Uterus (tissue), 4 donors: ENCODE data around the gene NFIA. TPM values are rescaled to one million over a fixed set of nuclear protein-coding genes. Genes with fewer than 3 reads are reported as not detected.

ENCODE experiments used
- DNase-seq, 2 donors: peaks; one replicate each; pipeline ENCODE4 v3.0.0-alpha.2; 2019 to 2020
- H3K27ac ChIP-seq, 2 donors: fragments of 200-600 bp; sonication (generic); 1 replicate in 1 of 2; 2 replicates in 1 of 2; pipeline ENCODE4 v1.5.1; 2016 to 2018
- H3K27me3 ChIP-seq, 2 donors: fragments of 200-600 bp; sonication (generic); one replicate each; pipeline ENCODE4 v1.5.1; 2018 to 2019; ENCODE audit warnings: control low read depth in 1 of 2
- H3K36me3 ChIP-seq, 2 donors: fragments of 200-600 bp; sonication (generic); one replicate each; pipeline ENCODE4 v1.5.1; 2019; ENCODE audit warnings: control low read depth in 1 of 2
- H3K4me1 ChIP-seq, 2 donors: fragments of 200-600 bp; sonication (generic); one replicate each; pipeline ENCODE4 v1.5.1; 2018 to 2019; ENCODE audit warnings: control low read depth in 1 of 2
- H3K4me3 ChIP-seq, 2 donors: fragments of 200-600 bp; sonication (generic); 1 replicate in 1 of 2; 2 replicates in 1 of 2; pipeline ENCODE4 v1.5.1; 2018 to 2019; ENCODE audit warnings: mild to moderate bottlenecking in 1 of 2
- H3K9me3 ChIP-seq, 2 donors: fragments of 200-600 bp; sonication (generic); one replicate each; pipeline ENCODE4 v1.5.1; 2019; ENCODE audit warnings: control low read depth in 1 of 2
- POLR2A ChIP-seq, 2 donors: fragments of 450-650 bp; IDR thresholded peaks; one replicate each; pipeline ENCODE4 v1.6.1; 2016; ENCODE audit warnings: antibody characterized with exemption in 2 of 2, mild to moderate bottlenecking in 1 of 2, moderate library complexity in 1 of 2
- intact Hi-C: fragments of 100-400 bp; cut with DNase I; formaldehyde crosslinking; loops from one replicate; pipeline ENCODE4 v1.15.1; 2023; ENCODE audit warnings: low total_unique reads
- total RNA-seq, 4 donors: library from RNA; depleted of rRNA in 3 of 4; stranded (reverse); fragments of >200 nt in 3 of 4; gene quantifications; one replicate each; pipeline versions ENCODE4 v1.1.0 to v1.2.4, GENCODE V29; 2014 to 2023
- TF ChIP-seq, protein P1 (sequence below), 4 experiments: fragments of 200-600 bp in 2 of 4; fragments of 450-650 bp in 2 of 4; sonication (generic) in 2 of 4; IDR thresholded peaks; one replicate each; pipeline ENCODE4 v1.5.1; 2016 to 2019; ENCODE audit warnings: antibody characterized with exemption in 4 of 4, mild to moderate bottlenecking in 2 of 4, moderate library complexity in 1 of 4
- donor health status: DM: yes; HTN: yes; CAD: no.

NFIA gene
- total RNA-seq, 4 donors from 2014 or later: 49.2 to 116 (median 64.9) TPM

DNA sequence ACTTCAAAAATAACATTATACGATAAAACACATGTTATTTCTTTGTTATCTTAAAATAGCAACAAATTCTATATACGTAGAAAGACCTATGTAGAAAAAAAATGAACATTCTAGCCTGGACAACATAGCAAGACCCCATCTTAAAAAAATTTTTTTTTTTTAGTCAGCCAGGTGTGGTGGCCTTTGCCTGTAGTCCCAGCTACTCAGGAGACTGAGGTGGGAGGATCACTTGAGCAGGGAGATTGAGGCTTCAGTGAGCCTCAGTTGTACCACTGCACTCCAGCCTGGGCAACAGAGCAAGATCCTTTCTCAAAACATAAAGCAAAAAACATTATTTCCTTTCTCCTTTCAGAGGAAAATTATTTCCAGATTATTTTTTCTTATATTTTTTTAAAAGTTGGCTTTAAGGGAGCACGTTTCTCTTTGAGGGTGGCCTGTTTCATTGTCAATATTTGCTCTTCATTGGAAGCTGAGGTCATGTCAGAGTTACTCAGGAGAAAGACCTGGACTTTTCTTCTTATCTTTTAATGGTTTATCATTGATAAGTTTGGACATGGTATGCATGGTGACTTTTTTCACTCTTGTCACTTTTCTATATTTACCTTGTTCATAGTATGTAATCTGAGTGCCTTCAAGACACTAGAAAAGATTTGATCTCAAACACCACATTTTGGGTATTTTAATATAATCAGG, 32.0 kb downstream of the NFIA start:
- Histone ChIP-seq H3K4me3 (no peak overlapping the region), H3K36me3 (no peaks in the 10 kb centered on the region), H3K27ac (no peak overlapping the region), H3K4me1 (no peaks in the 10 kb centered on the region), H3K9me3 (no peaks in the 10 kb centered on the region), H3K27me3 (no peaks in the 10 kb centered on the region)
- intact Hi-C loops: no loop called here
- no peak for TF ChIP-seq POLR2A (IDR thresholded peaks at IDR 0.05)
- TF ChIP-seq, protein P1, sequence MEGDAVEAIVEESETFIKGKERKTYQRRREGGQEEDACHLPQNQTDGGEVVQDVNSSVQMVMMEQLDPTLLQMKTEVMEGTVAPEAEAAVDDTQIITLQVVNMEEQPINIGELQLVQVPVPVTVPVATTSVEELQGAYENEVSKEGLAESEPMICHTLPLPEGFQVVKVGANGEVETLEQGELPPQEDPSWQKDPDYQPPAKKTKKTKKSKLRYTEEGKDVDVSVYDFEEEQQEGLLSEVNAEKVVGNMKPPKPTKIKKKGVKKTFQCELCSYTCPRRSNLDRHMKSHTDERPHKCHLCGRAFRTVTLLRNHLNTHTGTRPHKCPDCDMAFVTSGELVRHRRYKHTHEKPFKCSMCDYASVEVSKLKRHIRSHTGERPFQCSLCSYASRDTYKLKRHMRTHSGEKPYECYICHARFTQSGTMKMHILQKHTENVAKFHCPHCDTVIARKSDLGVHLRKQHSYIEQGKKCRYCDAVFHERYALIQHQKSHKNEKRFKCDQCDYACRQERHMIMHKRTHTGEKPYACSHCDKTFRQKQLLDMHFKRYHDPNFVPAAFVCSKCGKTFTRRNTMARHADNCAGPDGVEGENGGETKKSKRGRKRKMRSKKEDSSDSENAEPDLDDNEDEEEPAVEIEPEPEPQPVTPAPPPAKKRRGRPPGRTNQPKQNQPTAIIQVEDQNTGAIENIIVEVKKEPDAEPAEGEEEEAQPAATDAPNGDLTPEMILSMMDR (IDR thresholded peaks at IDR 0.05): no peak
- DNase-seq: no peak

DNA sequence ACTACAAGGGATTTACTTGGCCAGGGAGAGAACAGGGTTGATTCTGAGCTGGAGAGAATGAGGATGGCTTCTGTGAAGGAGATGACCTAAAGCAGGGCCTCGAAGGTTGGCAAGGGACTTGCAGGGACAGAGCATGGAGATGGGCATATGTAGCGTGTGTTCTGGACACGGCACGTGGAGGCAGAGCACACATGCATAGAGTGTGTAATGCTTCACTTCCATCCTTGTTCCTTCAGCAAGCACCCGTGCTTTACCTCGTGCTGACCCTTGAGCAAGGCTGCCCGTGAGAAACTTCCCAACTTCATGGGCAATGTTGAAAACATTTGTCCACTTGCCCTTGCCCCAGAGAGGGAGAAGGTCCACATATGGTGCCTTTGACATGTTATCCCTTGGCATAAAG, 33.1 kb downstream of the NFIA start:
- Histone ChIP-seq H3K4me1 (no peaks in the 10 kb centered on the region), H3K27ac (no peak overlapping the region), H3K4me3 (no peak overlapping the region), H3K9me3 (no peaks in the 10 kb centered on the region), H3K36me3 (no peaks in the 10 kb centered on the region), H3K27me3 (no peaks in the 10 kb centered on the region)
- no peak for TF ChIP-seq POLR2A (IDR thresholded peaks at IDR 0.05)
- TF ChIP-seq, protein P1 (IDR thresholded peaks at IDR 0.05): no peak
- DNase-seq: no peak
- intact Hi-C loops: no loop called here

DNA sequence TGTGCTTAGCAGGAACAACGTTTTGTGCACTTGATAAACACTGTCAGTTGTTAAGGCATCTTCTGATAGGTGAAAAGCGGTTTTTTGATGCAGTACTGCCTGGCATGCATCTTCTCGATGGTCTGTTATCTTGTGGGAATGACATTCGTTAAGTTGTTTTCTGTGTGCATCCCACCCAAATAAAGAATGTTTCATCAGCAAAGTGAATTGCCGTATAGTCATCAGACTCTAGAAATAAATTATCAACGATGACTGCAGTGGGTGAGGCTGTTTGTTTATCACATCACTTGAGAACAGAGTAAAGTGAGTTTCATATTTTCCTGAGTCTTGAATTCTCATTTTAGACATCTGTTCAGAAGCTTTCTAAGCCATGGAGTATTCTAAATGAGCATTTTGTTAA, 34.1 kb downstream of the NFIA start:
- Histone ChIP-seq H3K27ac (peak overlapping the region in 1 of 2 donors; percentile 26), H3K4me1 (peaks cover 0 to 2% of the 10 kb centered on the region in 2 donors), H3K4me3 (no peak overlapping the region), H3K27me3 (no peaks in the 10 kb centered on the region), H3K9me3 (no peaks in the 10 kb centered on the region), H3K36me3 (no peaks in the 10 kb centered on the region)
- no peak for DNase-seq
- intact Hi-C loops: no loop called here
- TF ChIP-seq POLR2A (IDR thresholded peaks at IDR 0.05): no peak
- TF ChIP-seq, protein P1 (IDR thresholded peaks at IDR 0.05): no peak

DNA sequence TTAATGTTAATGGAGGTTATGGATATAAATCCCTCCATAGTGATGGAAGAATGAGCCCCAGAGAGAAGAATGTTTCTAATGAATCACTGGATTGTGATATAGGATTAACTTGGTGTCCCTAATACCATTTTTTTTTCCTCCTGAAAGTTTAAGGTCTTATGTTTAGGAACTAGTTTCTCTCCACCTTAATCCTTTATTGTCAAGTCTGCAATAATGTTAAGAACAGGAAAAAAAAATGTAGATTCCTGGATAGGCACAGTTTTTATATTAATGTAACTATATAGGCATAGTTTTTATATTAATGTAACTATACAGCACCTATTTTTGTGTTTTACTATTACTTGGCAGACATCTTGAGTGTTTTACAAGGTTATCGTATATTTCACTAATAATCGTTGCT, 34.9 kb downstream of the NFIA start:
- H3K27me3 ChIP-seq: no peaks in the 10 kb centered on the region
- H3K9me3 ChIP-seq: no peaks in the 10 kb centered on the region
- DNase-seq: no peak
- H3K36me3 ChIP-seq: no peaks in the 10 kb centered on the region
- TF ChIP-seq POLR2A (IDR thresholded peaks at IDR 0.05): no peak
- TF ChIP-seq, protein P1 (IDR thresholded peaks at IDR 0.05): no peak
- H3K4me1 ChIP-seq: peaks cover 0 to 5% of the 10 kb centered on the region in 2 donors
- intact Hi-C loops: no loop called here
- H3K27ac ChIP-seq: peak overlapping the region in 1 of 2 donors; percentile 26
- no peak overlapping the region for H3K4me3 ChIP-seq

DNA sequence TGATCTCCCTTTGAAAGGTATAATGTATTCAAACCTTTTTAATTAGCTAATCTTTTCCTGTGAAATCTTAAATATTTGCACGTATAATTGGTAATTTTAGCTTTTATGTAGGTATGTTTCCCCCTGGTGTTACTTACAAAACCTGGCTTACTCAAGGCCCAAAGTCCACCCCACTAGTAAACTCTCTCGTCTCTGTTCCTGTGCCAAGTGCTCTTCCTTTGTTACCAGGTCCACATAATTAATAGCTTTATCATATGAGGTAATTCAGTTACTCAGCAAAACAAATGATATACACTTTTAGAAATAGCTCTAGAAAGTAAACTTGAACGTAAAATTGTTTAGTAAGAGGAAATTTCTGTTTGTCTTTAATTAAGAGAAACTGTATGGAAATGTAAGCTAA, 36.7 kb downstream of the NFIA start:
- TF ChIP-seq, protein P1 (IDR thresholded peaks at IDR 0.05): no peak
- no peak for TF ChIP-seq POLR2A (IDR thresholded peaks at IDR 0.05)
- Histone ChIP-seq H3K27me3 (no peaks in the 10 kb centered on the region), H3K4me3 (no peak overlapping the region), H3K4me1 (peaks cover 0 to 5% of the 10 kb centered on the region in 2 donors), H3K9me3 (no peaks in the 10 kb centered on the region), H3K36me3 (no peaks in the 10 kb centered on the region), H3K27ac (no peak overlapping the region)
- intact Hi-C loops: no loop called here
- DNase-seq: no peak
